NT2/D1 (cell line): Measurements from ENCODE around the gene SOX12.
"Not testable (repeated sequence)": the region's sequence is repeated elsewhere in the genome, so short reads cannot be mapped to it uniquely, and the experiment has no call there.

Source experiments
- YY1 ChIP-seq: IDR thresholded peaks from 2 replicates; pipeline ENCODE4 v1.6.1; 2011; ENCODE audit not compliant: insufficient read length, insufficient read depth
- ZNF274 ChIP-seq: IDR thresholded peaks from 2 replicates; pipeline ENCODE4 v1.6.1; 2011; ENCODE audit warnings: mild to moderate bottlenecking, low read depth, low read length

DNA sequence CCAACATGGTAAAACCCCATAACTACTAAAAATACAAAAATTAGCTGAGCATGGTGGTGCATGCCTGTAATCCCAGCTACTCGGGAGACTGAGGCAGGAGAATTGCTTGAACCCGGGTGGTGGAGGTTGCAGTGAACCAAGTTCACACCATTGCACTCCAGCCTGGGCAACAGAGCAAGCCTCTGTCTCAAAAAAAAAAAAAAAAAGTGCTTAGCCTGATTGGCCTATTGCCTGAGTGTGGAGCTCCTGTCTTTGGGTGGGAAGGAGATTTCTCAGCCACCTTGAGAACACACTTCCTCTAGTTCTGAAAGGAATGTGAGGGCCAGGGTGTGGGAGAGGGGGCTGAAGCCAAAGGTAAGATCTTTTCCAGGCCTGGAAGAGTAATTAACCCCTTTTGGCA is 30.8 kb downstream of the SOX12 start:
- not testable (repeated sequence) for TF ChIP-seq YY1, ZNF274
